ENCODE data around the gene ASCC3.

ASCC3 gene

DNA sequence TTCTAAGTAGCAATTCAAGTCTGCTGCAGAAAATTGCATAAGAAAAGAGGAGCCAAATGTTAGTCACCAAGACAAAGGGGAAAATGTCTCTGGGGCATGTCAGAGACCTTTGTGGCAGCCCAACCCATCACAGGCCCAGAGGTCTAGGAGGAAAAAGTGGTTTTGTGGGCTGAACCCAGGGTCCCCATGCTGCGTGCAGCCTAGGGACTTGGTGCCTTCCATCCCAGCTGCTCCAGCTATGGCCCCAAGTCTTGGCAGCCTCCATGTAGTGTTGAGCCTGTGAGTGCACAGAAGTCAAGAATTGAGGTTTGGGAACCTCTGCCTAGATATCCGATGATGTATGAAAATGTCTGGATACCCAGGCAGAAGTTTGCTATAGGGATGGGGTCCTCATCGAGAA, 181.1 kb downstream of the ASCC3 start:
- TF ChIP-seq EZH2phosphoT487 (IDR thresholded peaks at IDR 0.05; ENCODE audit: borderline replicate concordance, low read length), result no peak
- TF ChIP-seq, protein P1, sequence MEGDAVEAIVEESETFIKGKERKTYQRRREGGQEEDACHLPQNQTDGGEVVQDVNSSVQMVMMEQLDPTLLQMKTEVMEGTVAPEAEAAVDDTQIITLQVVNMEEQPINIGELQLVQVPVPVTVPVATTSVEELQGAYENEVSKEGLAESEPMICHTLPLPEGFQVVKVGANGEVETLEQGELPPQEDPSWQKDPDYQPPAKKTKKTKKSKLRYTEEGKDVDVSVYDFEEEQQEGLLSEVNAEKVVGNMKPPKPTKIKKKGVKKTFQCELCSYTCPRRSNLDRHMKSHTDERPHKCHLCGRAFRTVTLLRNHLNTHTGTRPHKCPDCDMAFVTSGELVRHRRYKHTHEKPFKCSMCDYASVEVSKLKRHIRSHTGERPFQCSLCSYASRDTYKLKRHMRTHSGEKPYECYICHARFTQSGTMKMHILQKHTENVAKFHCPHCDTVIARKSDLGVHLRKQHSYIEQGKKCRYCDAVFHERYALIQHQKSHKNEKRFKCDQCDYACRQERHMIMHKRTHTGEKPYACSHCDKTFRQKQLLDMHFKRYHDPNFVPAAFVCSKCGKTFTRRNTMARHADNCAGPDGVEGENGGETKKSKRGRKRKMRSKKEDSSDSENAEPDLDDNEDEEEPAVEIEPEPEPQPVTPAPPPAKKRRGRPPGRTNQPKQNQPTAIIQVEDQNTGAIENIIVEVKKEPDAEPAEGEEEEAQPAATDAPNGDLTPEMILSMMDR (IDR thresholded peaks at IDR 0.05; ENCODE audit: low read depth, low read length, poor library complexity, severe bottlenecking), result no peak
- no peaks in the 10 kb centered on the region for H3K79me2 ChIP-seq (ENCODE audit: control insufficient read depth, low read length)
- no peaks in the 10 kb centered on the region for H3K9me2 ChIP-seq (replicated peaks; ENCODE audit: control insufficient read depth, low read length)
- no peak overlapping the region for H3K27ac ChIP-seq (ENCODE audit: low read depth, low read length)
- H3K4me2 ChIP-seq (ENCODE audit: low read length), result no peak overlapping the region
- H3K27me3 ChIP-seq (ENCODE audit: control insufficient read depth, low read length), result no peaks in the 10 kb centered on the region
- H3K4me1 ChIP-seq (ENCODE audit: control insufficient read depth, low read length), result no peaks in the 10 kb centered on the region
- no peak overlapping the region for H3K4me3 ChIP-seq (ENCODE audit: low read length)
- no peaks in the 10 kb centered on the region for H3K36me3 ChIP-seq (ENCODE audit: control insufficient read depth, low read length)
- peaks cover 4% of the 10 kb centered on the region; the same call in 1 of the 2 replicates for H3K9me3 ChIP-seq (ENCODE audit: control insufficient read depth, insufficient read depth, low read length)
- no peaks in the 10 kb centered on the region for H3F3A ChIP-seq (ENCODE audit: control insufficient read depth, insufficient read depth)
- H4K20me1 ChIP-seq (ENCODE audit: control insufficient read depth, insufficient read depth, low read depth, low read length), result no peaks in the 10 kb centered on the region

DNA sequence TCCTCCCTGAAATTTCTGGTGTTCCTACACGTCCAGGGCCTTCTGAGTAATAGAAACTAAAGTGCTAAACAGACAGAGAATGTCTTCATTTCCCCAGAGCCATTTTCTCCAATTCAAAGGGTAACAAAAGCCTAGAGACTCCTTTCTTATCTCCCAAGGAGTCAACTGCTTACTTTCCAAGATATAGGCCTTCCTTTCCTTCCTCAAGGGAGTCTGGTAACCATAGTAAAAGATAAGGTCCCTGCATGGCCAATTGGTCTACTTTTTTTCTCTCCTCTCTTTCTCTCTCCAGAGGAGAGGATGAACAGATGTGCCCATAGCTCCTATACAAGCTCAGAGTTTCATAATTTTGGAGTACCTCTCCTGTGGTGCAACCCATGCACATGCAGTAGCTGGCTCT, 185.7 kb downstream of the ASCC3 start:
- no peaks in the 10 kb centered on the region for H3K36me3 ChIP-seq (ENCODE audit: control insufficient read depth, low read length)
- H4K20me1 ChIP-seq (ENCODE audit: control insufficient read depth, insufficient read depth, low read depth, low read length), result no peaks in the 10 kb centered on the region
- no peaks in the 10 kb centered on the region for H3K79me2 ChIP-seq (ENCODE audit: control insufficient read depth, low read length)
- H3K4me2 ChIP-seq (ENCODE audit: low read length), result no peak overlapping the region
- H3K27ac ChIP-seq (ENCODE audit: low read depth, low read length), result no peak overlapping the region
- no peak for TF ChIP-seq EZH2phosphoT487 (IDR thresholded peaks at IDR 0.05; ENCODE audit: borderline replicate concordance, low read length)
- TF ChIP-seq, protein P1 (IDR thresholded peaks at IDR 0.05; ENCODE audit: low read depth, low read length, poor library complexity, severe bottlenecking), result no peak
- no peaks in the 10 kb centered on the region for H3F3A ChIP-seq (ENCODE audit: control insufficient read depth, insufficient read depth)
- H3K9me2 ChIP-seq (replicated peaks; ENCODE audit: control insufficient read depth, low read length), result no peaks in the 10 kb centered on the region
- no peaks in the 10 kb centered on the region for H3K27me3 ChIP-seq (ENCODE audit: control insufficient read depth, low read length)
- no peak overlapping the region for H3K4me3 ChIP-seq (ENCODE audit: low read length)
- no peaks in the 10 kb centered on the region for H3K4me1 ChIP-seq (ENCODE audit: control insufficient read depth, low read length)
- H3K9me3 ChIP-seq (ENCODE audit: control insufficient read depth, insufficient read depth, low read length), result no peaks in the 10 kb centered on the region

DNA sequence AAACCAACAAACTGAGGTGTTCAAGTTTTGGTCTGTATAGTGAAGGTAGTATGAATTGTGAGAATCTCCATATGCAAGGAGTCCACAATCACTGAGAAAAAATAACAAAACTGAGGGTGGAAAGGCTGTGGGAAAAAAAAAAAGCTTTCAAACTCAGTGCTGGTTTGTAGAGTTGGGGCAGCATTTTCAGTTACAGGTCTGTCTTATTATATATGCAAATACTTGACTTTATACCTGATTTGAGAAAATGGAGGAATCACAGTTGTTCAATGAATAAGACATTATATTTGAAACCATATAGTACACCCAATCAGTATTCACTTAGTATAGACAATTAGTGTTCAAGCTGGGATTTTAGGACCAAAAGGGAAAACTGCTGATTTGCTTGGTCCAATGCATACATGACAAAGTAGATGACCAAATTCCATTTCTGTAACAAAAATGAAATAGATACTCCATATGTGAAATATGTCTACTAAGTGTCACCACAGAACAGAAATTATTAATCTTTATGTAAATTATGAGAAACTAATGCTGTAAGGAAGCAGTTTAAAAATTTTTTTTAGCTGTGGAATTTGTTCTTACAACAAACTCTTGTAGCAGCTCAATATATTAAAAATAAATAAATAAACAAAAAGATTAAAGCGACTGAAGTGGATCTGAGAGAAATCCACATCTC, 187.7 kb downstream of the ASCC3 start:
- TF ChIP-seq, protein P1 (IDR thresholded peaks at IDR 0.05; ENCODE audit: low read depth, low read length, poor library complexity, severe bottlenecking), result no peak
- TF ChIP-seq EZH2phosphoT487 (IDR thresholded peaks at IDR 0.05; ENCODE audit: borderline replicate concordance, low read length), result no peak
- Histone ChIP-seq H3K27ac (ENCODE audit: low read depth, low read length) (no peak overlapping the region), H3K4me2 (ENCODE audit: low read length) (no peak overlapping the region)

More for the DNA sequence above, 187.7 kb downstream of the ASCC3 start:
- no peaks in the 10 kb centered on the region for H3K36me3 ChIP-seq (ENCODE audit: control insufficient read depth, low read length)
- H3K27me3 ChIP-seq (ENCODE audit: control insufficient read depth, low read length), result no peaks in the 10 kb centered on the region
- H3K9me2 ChIP-seq (replicated peaks; ENCODE audit: control insufficient read depth, low read length), result no peaks in the 10 kb centered on the region
- no peaks in the 10 kb centered on the region for H3K79me2 ChIP-seq (ENCODE audit: control insufficient read depth, low read length)
- no peak overlapping the region for H3K4me3 ChIP-seq (ENCODE audit: low read length)
- no peaks in the 10 kb centered on the region for H3K9me3 ChIP-seq (ENCODE audit: control insufficient read depth, insufficient read depth, low read length)
- no peaks in the 10 kb centered on the region for H3F3A ChIP-seq (ENCODE audit: control insufficient read depth, insufficient read depth)
- H3K4me1 ChIP-seq (ENCODE audit: control insufficient read depth, low read length), result no peaks in the 10 kb centered on the region
- H4K20me1 ChIP-seq (ENCODE audit: control insufficient read depth, insufficient read depth, low read depth, low read length), result no peaks in the 10 kb centered on the region

Data from DOHH2 (cell line).